IMR-90 (cell line): ENCODE results near the gene PIK3C3. TPM values are rescaled to one million over a fixed set of nuclear protein-coding genes. Genes with fewer than 3 reads are reported as not detected.
A peak's percentile ranks its signal among the peaks of the same experiment; 100 is the strongest.

ENCODE experiments used
- ATAC-seq: fragments of 200-7000 bp; cut with Tn5 transposase; 2 replicates; pipeline ENCODE4 v1.9.1; 2020; ENCODE audit warnings: low read depth, mild to moderate bottlenecking, moderate library complexity
- BruUV-seq: library from RNA; stranded (reverse); fragments of 400-500 nt; replicated peaks from 2 replicates; lab custom pipeline; 2021; lab: Mats Ljungman, UMichigan
- CTCF ChIA-PET: fragments of 300-600 bp; formaldehyde crosslinking; extraction: SDS; loops from one replicate; lab custom pipeline; 2021; ENCODE audit warnings: antibody characterized with exemption; lab: Yijun Ruan, JAX
- POLR2A ChIA-PET: fragments of 300-600 bp; sonication (Branson Sonifier 250); formaldehyde crosslinking; loops from one replicate; lab custom pipeline; 2022; ENCODE audit warnings: antibody characterized with exemption; ENCODE audit not compliant: unreplicated experiment; lab: Charles Lee
- DNase-seq: peaks from one replicate; pipeline ENCODE4 v3.0.0; 2013
- H2AFZ ChIP-seq: replicated peaks from 2 replicates; pipeline ENCODE3; 2013; ENCODE audit warnings: low read length, mild to moderate bottlenecking; ENCODE audit not compliant: poor library complexity
- H2AK5ac ChIP-seq: 2 replicates; pipeline ENCODE4 v1.6.1; 2013; ENCODE audit warnings: low read depth, low read length, inconsistent platforms
- H2AK9ac ChIP-seq: replicated peaks from 2 replicates; pipeline ENCODE3; 2013; ENCODE audit warnings: mild to moderate bottlenecking, low read depth, low read length, moderate library complexity; ENCODE audit not compliant: poor library complexity
- H2BK120ac ChIP-seq: 2 replicates; pipeline ENCODE4 v1.6.1; 2013; ENCODE audit warnings: low read depth, low read length, inconsistent platforms
- H2BK15ac ChIP-seq: 3 replicates; pipeline ENCODE4 v1.6.1; 2013; ENCODE audit warnings: low read depth, low read length, inconsistent platforms
- H2BK20ac ChIP-seq: 2 replicates; pipeline ENCODE4 v1.6.1; 2013; ENCODE audit warnings: low read depth, mild to moderate bottlenecking, inconsistent platforms, low read length, moderate library complexity
- H2BK5ac ChIP-seq: 2 replicates; pipeline ENCODE4 v1.6.1; 2013; ENCODE audit warnings: mild to moderate bottlenecking, low read depth, low read length, inconsistent platforms; ENCODE audit not compliant: poor library complexity, severe bottlenecking
- H3K14ac ChIP-seq: replicated peaks from 2 replicates; pipeline ENCODE4 v1.6.1; 2013; ENCODE audit warnings: low read depth, low read length, inconsistent platforms
- H3K18ac ChIP-seq: 2 replicates; pipeline ENCODE4 v1.6.1; 2013; ENCODE audit warnings: low read depth, low read length, control low read depth
- H3K23ac ChIP-seq: 2 replicates; pipeline ENCODE4 v1.6.1; 2013; ENCODE audit warnings: low read depth, low read length, inconsistent platforms
- H3K27ac ChIP-seq: 2 replicates; pipeline ENCODE4 v1.5.1; 2013; ENCODE audit warnings: mild to moderate bottlenecking, control low read depth, low read length; ENCODE audit not compliant: insufficient read depth
- H3K27me3 ChIP-seq: 2 replicates; pipeline ENCODE4 v1.6.1; 2013; ENCODE audit warnings: low read length; ENCODE audit not compliant: control insufficient read depth, insufficient read depth
- H3K36me3 ChIP-seq: 2 replicates; pipeline ENCODE4 v1.6.1; 2013; ENCODE audit warnings: low read length, mixed read lengths; ENCODE audit not compliant: control insufficient read depth, insufficient read depth
- H3K4ac ChIP-seq: 2 replicates; pipeline ENCODE4 v1.6.1; 2013; ENCODE audit warnings: low read depth, low read length, inconsistent platforms
- H3K4me1 ChIP-seq: 2 replicates; pipeline ENCODE4 v1.6.1; 2013; ENCODE audit warnings: low read length, mixed read lengths; ENCODE audit not compliant: control insufficient read depth, insufficient read depth
- H3K4me2 ChIP-seq: 2 replicates; pipeline ENCODE4 v1.6.1; 2013; ENCODE audit warnings: low read depth, mild to moderate bottlenecking, control low read depth, low read length, moderate library complexity
- H3K4me3 ChIP-seq: 2 replicates; pipeline ENCODE4 v1.5.1; 2013; ENCODE audit warnings: low read depth, mild to moderate bottlenecking, control low read depth, low read length, moderate library complexity; ENCODE audit not compliant: insufficient read depth
- H3K56ac ChIP-seq: 2 replicates; pipeline ENCODE4 v1.6.1; 2013; ENCODE audit warnings: low read length, inconsistent platforms; ENCODE audit not compliant: insufficient read depth; ENCODE audit errors: extremely low read depth
- H3K79me1 ChIP-seq, 2 experiments: 2 replicates each; pipeline ENCODE4 v1.6.1; 2013; ENCODE audit warnings: low read length in 2 of 2, inconsistent platforms in 1 of 2, low read depth in 1 of 2
- H3K9ac ChIP-seq: 2 replicates; pipeline ENCODE4 v1.6.1; 2013; ENCODE audit warnings: low read depth, low read length, control low read depth
- H3K9me1 ChIP-seq: 2 replicates; pipeline ENCODE4 v1.6.1; 2013; ENCODE audit warnings: low read length, inconsistent platforms; ENCODE audit not compliant: insufficient read depth
- H3K9me3 ChIP-seq: 2 replicates; pipeline ENCODE4 v1.6.1; 2013; ENCODE audit warnings: low read length; ENCODE audit not compliant: control insufficient read depth, insufficient read depth
- H4K20me1 ChIP-seq: 2 replicates; pipeline ENCODE4 v1.6.1; 2013; ENCODE audit warnings: low read length, inconsistent platforms; ENCODE audit not compliant: insufficient read depth
- H4K5ac ChIP-seq: 2 replicates; pipeline ENCODE4 v1.6.1; 2013; ENCODE audit warnings: mild to moderate bottlenecking, low read depth, low read length, control low read depth
- H4K8ac ChIP-seq, 2 experiments: 2 replicates each; pipeline ENCODE4 v1.6.1; 2013; ENCODE audit warnings: low read depth in 2 of 2, low read length in 2 of 2, control low read depth in 1 of 2, inconsistent platforms in 1 of 2
- H4K91ac ChIP-seq: 2 replicates; pipeline ENCODE4 v1.6.1; 2013; ENCODE audit warnings: low read depth, low read length, inconsistent platforms; ENCODE audit not compliant: insufficient read depth
- RAD21 ChIP-seq: IDR thresholded peaks from 2 replicates; pipeline ENCODE4 v1.6.1; 2012; ENCODE audit warnings: low read length, improper control_type of control experiment
- RCOR1 ChIP-seq: IDR thresholded peaks from 2 replicates; pipeline ENCODE4 v1.6.1; 2012; ENCODE audit warnings: mild to moderate bottlenecking, low read length, improper control_type of control experiment; ENCODE audit not compliant: insufficient replicate concordance
- RFX5 ChIP-seq: IDR thresholded peaks from 2 replicates; pipeline ENCODE4 v1.8.0; 2012; ENCODE audit warnings: low read depth, mild to moderate bottlenecking, low read length, moderate library complexity
- SMC3 ChIP-seq: fragments of 150-350 bp; IDR thresholded peaks from 2 replicates; pipeline ENCODE4 v1.6.1; 2016; ENCODE audit warnings: low read depth, mild to moderate bottlenecking, antibody characterized with exemption, low read length, moderate library complexity
- WGBS, 2 experiments: methylation state at CpG; one replicate each; pipeline versions ENCODE4 v1.1.5 to v1.1.7; 2013; ENCODE audit warnings: missing lambda C conversion rate in 2 of 2; ENCODE audit not compliant: insufficient read length in 1 of 2; ENCODE audit errors: extremely low coverage in 2 of 2; 5-methylcytosine and 5-hydroxymethylcytosine counted together
- dilution Hi-C: fragments of 300-500 bp; cut with HindIII; formaldehyde crosslinking; loops from one replicate; pipeline ENCODE4 v1.14.3; 2018; ENCODE audit warnings: low sequenced_read_pairs; ENCODE audit not compliant: unreplicated experiment
- in situ Hi-C: fragments of 300-500 bp; cut with MboI; formaldehyde crosslinking; loops from 3 replicates; pipeline ENCODE4 v1.14.3; 2019; ENCODE audit warnings: low sequenced_read_pairs, inconsistent platforms, mixed read lengths
- intact Hi-C: fragments of 100-400 bp; cut with micrococcal nuclease; formaldehyde crosslinking; loops from 2 replicates; pipeline ENCODE4 v1.10.0; 2022
- polyA plus RNA-seq, 3 experiments: library from polyadenylated mRNA; depleted of rRNA; stranded (reverse); fragments of >200 nt; gene quantifications; 2 replicates each; pipeline ENCODE4 v1.2.3, GENCODE V29; 2012; ENCODE audit warnings: low replicate concordance in 1 of 3
- total RNA-seq: library from RNA; depleted of rRNA; stranded (reverse); fragments of >200 nt; gene quantifications from 2 replicates; pipeline ENCODE4 v1.2.3, GENCODE V29; 2012
- TF ChIP-seq, protein P1 (sequence below): conservative IDR thresholded peaks from 2 replicates; pipeline ENCODE4 v1.5.1; 2012; ENCODE audit warnings: mild to moderate bottlenecking, low read depth, low read length, improper control_type of control experiment

PIK3C3 gene
- total and polyA plus RNA-seq, 2 of the 4 experiments (the other 2 are of a cell fraction), result 41.2 to 57.2 TPM

- H3K4ac ChIP-seq, result no peak overlapping the region
- H3K79me1 ChIP-seq, result no peaks in the 10 kb centered on the region; a peak in 1 of 4 replicates
- no peak overlapping the region for H2BK20ac ChIP-seq
- H3K27me3 ChIP-seq, result no peaks in the 10 kb centered on the region
- BruUV-seq, result no TSS peak
- TF ChIP-seq RCOR1, result no peak
- TF ChIP-seq RAD21, result peak; percentile 62
- TF ChIP-seq, protein P1, sequence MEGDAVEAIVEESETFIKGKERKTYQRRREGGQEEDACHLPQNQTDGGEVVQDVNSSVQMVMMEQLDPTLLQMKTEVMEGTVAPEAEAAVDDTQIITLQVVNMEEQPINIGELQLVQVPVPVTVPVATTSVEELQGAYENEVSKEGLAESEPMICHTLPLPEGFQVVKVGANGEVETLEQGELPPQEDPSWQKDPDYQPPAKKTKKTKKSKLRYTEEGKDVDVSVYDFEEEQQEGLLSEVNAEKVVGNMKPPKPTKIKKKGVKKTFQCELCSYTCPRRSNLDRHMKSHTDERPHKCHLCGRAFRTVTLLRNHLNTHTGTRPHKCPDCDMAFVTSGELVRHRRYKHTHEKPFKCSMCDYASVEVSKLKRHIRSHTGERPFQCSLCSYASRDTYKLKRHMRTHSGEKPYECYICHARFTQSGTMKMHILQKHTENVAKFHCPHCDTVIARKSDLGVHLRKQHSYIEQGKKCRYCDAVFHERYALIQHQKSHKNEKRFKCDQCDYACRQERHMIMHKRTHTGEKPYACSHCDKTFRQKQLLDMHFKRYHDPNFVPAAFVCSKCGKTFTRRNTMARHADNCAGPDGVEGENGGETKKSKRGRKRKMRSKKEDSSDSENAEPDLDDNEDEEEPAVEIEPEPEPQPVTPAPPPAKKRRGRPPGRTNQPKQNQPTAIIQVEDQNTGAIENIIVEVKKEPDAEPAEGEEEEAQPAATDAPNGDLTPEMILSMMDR, result peak; percentile 76
- TF ChIP-seq SMC3, result peak; percentile 36; the same call in 1 of the 2 replicates
- no peak for TF ChIP-seq RFX5
- ChIA-PET POLR2A (no interaction called here), CTCF (interaction anchor here (0.6 to 2.6 kb wide), 18 partner anchors 9 to 1219 kb away, joined by 3 to 19 read pairs (median 4); no protein-coding TSS in a partner anchor)
- H2AFZ ChIP-seq, result no peak overlapping the region
- in situ Hi-C loops, result no loop called here
- H2AK9ac ChIP-seq, result no peak overlapping the region
- ATAC-seq (peak; percentile 80), DNase-seq (peak; percentile 62)
- H3K9ac ChIP-seq, result no peak overlapping the region
- H3K4me3 ChIP-seq, result no peak overlapping the region
- dilution Hi-C loops, result no loop called here
- H2BK120ac ChIP-seq, result no peak overlapping the region
- no peak overlapping the region for H2BK5ac ChIP-seq
- peaks cover 9% of the 10 kb centered on the region; the same call in 1 of the 2 replicates for H3K36me3 ChIP-seq
- no peak overlapping the region for H4K8ac ChIP-seq
- no peaks in the 10 kb centered on the region for H4K20me1 ChIP-seq
- no peaks in the 10 kb centered on the region for H3K9me3 ChIP-seq
- H2AK5ac ChIP-seq, result no peak overlapping the region
- H3K27ac ChIP-seq, result no peak overlapping the region
- H3K4me1 ChIP-seq, result no peaks in the 10 kb centered on the region
- WGBS, 2 experiments, result no CpG with 5 or more reads among the region's 5 CpGs
- H3K23ac ChIP-seq, result no peak overlapping the region
- H2BK15ac ChIP-seq, result no peak overlapping the region
- no peaks in the 10 kb centered on the region for H3K9me1 ChIP-seq
- no peak overlapping the region for H3K18ac ChIP-seq
- H4K91ac ChIP-seq, result no peak overlapping the region
- intact Hi-C loops, result loop anchor here (1.0 to 5.0 kb wide), 3 partner anchors 245 to 1509 kb away; no protein-coding TSS in a partner anchor
- H4K5ac ChIP-seq, result no peak overlapping the region
- H3K4me2 ChIP-seq, result no peak overlapping the region
- H3K56ac ChIP-seq, result no peak overlapping the region
- no peak overlapping the region for H3K14ac ChIP-seq
Observed at GRCh38 chr18:42053188-42053781, 98.3 kb downstream of the PIK3C3 start.
